H1 (cell line): Measurements from ENCODE around the gene TXLNA. TPM values are rescaled to one million over a fixed set of nuclear protein-coding genes. Genes with fewer than 3 reads are reported as not detected.

Experiments used
- CTCF ChIA-PET: fragments of 300-600 bp; sonication (Branson Sonifier 250); formaldehyde crosslinking; loops from one replicate; lab custom pipeline; 2021; ENCODE audit not compliant: partially characterized antibody; lab: Charles Lee
- POLR2A ChIA-PET: fragments of 300-600 bp; sonication (Branson Sonifier 250); formaldehyde crosslinking; loops from one replicate; lab custom pipeline; 2021; ENCODE audit warnings: inconsistent platforms; ENCODE audit not compliant: partially characterized antibody; lab: Charles Lee
- DNase-seq, 2 experiments: peaks; one replicate each; pipeline versions ENCODE4 v3.0.0 to v3.0.0-alpha.2; 2010 to 2022; ENCODE audit warnings: low spot score in 2 of 2, low read depth in 1 of 2, mixed read lengths in 1 of 2
- FAIRE-seq: peaks from 2 replicates; lab custom pipeline; 2011; peaks lifted over from hg19 to GRCh38; lab: Jason Lieb, UNC
- H2AFZ ChIP-seq: 2 replicates; pipeline ENCODE4 v1.8.1; 2012; ENCODE audit warnings: low read length, inconsistent platforms
- H2AK5ac ChIP-seq: 2 replicates; pipeline ENCODE4 v1.6.1; 2013; ENCODE audit warnings: low read depth, low read length
- H2BK120ac ChIP-seq: replicated peaks from 2 replicates; pipeline ENCODE3; 2013; ENCODE audit warnings: low read depth, low read length, inconsistent platforms
- H2BK12ac ChIP-seq: 2 replicates; pipeline ENCODE4 v1.6.1; 2013; ENCODE audit warnings: low read depth, low read length
- H2BK15ac ChIP-seq: 2 replicates; pipeline ENCODE4 v1.6.1; 2013; ENCODE audit warnings: low read length
- H2BK20ac ChIP-seq: 2 replicates; pipeline ENCODE4 v1.6.1; 2013; ENCODE audit warnings: low read length
- H2BK5ac ChIP-seq: 2 replicates; pipeline ENCODE4 v1.6.1; 2013; ENCODE audit warnings: low read depth, low read length
- H3K14ac ChIP-seq: 2 replicates; pipeline ENCODE4 v1.6.1; 2013; ENCODE audit warnings: inconsistent platforms; ENCODE audit not compliant: insufficient read length
- H3K18ac ChIP-seq: 2 replicates; pipeline ENCODE4 v1.6.1; 2013; ENCODE audit warnings: low read length; ENCODE audit errors: extremely low read depth
- H3K23ac ChIP-seq: 2 replicates; pipeline ENCODE4 v1.6.1; 2013; ENCODE audit warnings: inconsistent platforms; ENCODE audit not compliant: insufficient read length
- H3K23me2 ChIP-seq: 2 replicates; pipeline ENCODE4 v1.6.1; 2013; ENCODE audit warnings: low read depth, low read length
- H3K27ac ChIP-seq: 2 replicates; pipeline ENCODE4 v1.6.1; 2011; ENCODE audit warnings: low read depth, low read length, inconsistent platforms
- H3K27me3 ChIP-seq, 4 experiments: replicated peaks in 1 of 4; 1 replicate in 1 of 4; 2 replicates in 3 of 4; pipeline versions ENCODE4 v1.6.1 to v1.8.1; 2011 to 2013; ENCODE audit warnings: low read length in 3 of 4, mild to moderate bottlenecking in 3 of 4, inconsistent platforms in 2 of 4, mixed read lengths in 2 of 4, moderate library complexity in 1 of 4; ENCODE audit not compliant: control insufficient read depth in 3 of 4, insufficient read depth in 3 of 4; ENCODE audit errors: extremely low read depth in 1 of 4
- H3K36me3 ChIP-seq, 4 experiments: 2 replicates each; pipeline versions ENCODE4 v1.6.1 to v1.8.1; 2011 to 2013; ENCODE audit warnings: mild to moderate bottlenecking in 4 of 4, low read length in 3 of 4, moderate library complexity in 2 of 4, control low read depth in 1 of 4, inconsistent platforms in 1 of 4; ENCODE audit not compliant: insufficient read depth in 4 of 4, control insufficient read depth in 2 of 4
- H3K4ac ChIP-seq: replicated peaks from 2 replicates; pipeline ENCODE3; 2013; ENCODE audit warnings: low read length, low read depth, mixed read lengths, inconsistent platforms; ENCODE audit not compliant: insufficient read length
- H3K4me1 ChIP-seq, 4 experiments: replicated peaks in 1 of 4; 1 replicate in 1 of 4; 2 replicates in 3 of 4; pipeline versions ENCODE4 v1.6.1 to v1.8.1; 2011 to 2013; ENCODE audit warnings: low read length in 3 of 4, inconsistent platforms in 2 of 4, mixed read lengths in 1 of 4; ENCODE audit not compliant: insufficient read depth in 4 of 4, control insufficient read depth in 3 of 4
- H3K4me2 ChIP-seq, 2 experiments: 2 replicates each; pipeline versions ENCODE4 v1.6.1 to v1.8.1; 2011 to 2013; ENCODE audit warnings: low read depth in 2 of 2, low read length in 2 of 2, control low read depth in 1 of 2, inconsistent platforms in 1 of 2, mild to moderate bottlenecking in 1 of 2; ENCODE audit not compliant: insufficient read depth in 1 of 2
- H3K4me3 ChIP-seq, 4 experiments: fragments of 200-600, 300-600 bp in 1 of 4; sonication (generic), shearing (Covaris generic), sonication (Bioruptor Twin) in 1 of 4; 2 replicates each; pipeline versions ENCODE4 v1.5.1 to v1.8.1; 2011 to 2016; ENCODE audit warnings: low read length in 4 of 4, low read depth in 3 of 4, control low read depth in 2 of 4, inconsistent platforms in 2 of 4, mild to moderate bottlenecking in 2 of 4, mixed read lengths in 1 of 4, moderate library complexity in 1 of 4; ENCODE audit not compliant: insufficient read depth in 2 of 4; ENCODE audit errors: extremely low read depth in 1 of 4
- H3K56ac ChIP-seq: replicated peaks from 2 replicates; pipeline ENCODE3; 2013; ENCODE audit warnings: low read depth, mild to moderate bottlenecking, mixed read lengths, low read length, inconsistent platforms; ENCODE audit not compliant: insufficient read length
- H3K79me1 ChIP-seq: 2 replicates; pipeline ENCODE4 v1.6.1; 2013; ENCODE audit warnings: low read depth, low read length, control low read depth
- H3K79me2 ChIP-seq, 2 experiments: 2 replicates each; pipeline versions ENCODE4 v1.6.1 to v1.8.1; 2012 to 2013; ENCODE audit warnings: low read length in 2 of 2, mild to moderate bottlenecking in 2 of 2, inconsistent platforms in 1 of 2; ENCODE audit not compliant: insufficient read depth in 2 of 2, control insufficient read depth in 1 of 2
- H3K9ac ChIP-seq, 4 experiments: replicated peaks in 1 of 4; 1 replicate in 1 of 4; 2 replicates in 3 of 4; pipeline versions ENCODE4 v1.6.1 to v1.8.1; 2011 to 2013; ENCODE audit warnings: low read depth in 3 of 4, low read length in 3 of 4, control low read depth in 2 of 4, mild to moderate bottlenecking in 2 of 4, moderate library complexity in 2 of 4, inconsistent platforms in 1 of 4; ENCODE audit errors: extremely low read depth in 1 of 4
- H3K9me3 ChIP-seq, 2 experiments: 2 replicates each; pipeline versions ENCODE4 v1.6.1 to v1.8.1; 2012 to 2013; ENCODE audit warnings: mild to moderate bottlenecking in 2 of 2, moderate library complexity in 2 of 2, control low read depth in 1 of 2, inconsistent platforms in 1 of 2, low read depth in 1 of 2, low read length in 1 of 2, mixed read lengths in 1 of 2; ENCODE audit not compliant: insufficient read depth in 2 of 2
- H4K20me1 ChIP-seq, 2 experiments: replicated peaks in 1 of 2; 2 replicates each; pipeline versions ENCODE3 to v1.8.1; 2011 to 2013; ENCODE audit warnings: inconsistent platforms in 2 of 2, low read length in 2 of 2, mild to moderate bottlenecking in 1 of 2; ENCODE audit not compliant: insufficient read depth in 2 of 2, control insufficient read depth in 1 of 2
- H4K5ac ChIP-seq: 2 replicates; pipeline ENCODE4 v1.6.1; 2013; ENCODE audit warnings: low read length, low read depth, mixed read lengths, inconsistent platforms; ENCODE audit not compliant: insufficient read length
- H4K8ac ChIP-seq: 2 replicates; pipeline ENCODE4 v1.8.0; 2013; ENCODE audit warnings: mild to moderate bottlenecking, moderate library complexity, low read length, inconsistent platforms; ENCODE audit not compliant: insufficient read depth; ENCODE audit errors: extremely low read depth
- H4K91ac ChIP-seq: replicated peaks from 2 replicates; pipeline ENCODE3; 2013; ENCODE audit warnings: low read length, mixed read lengths, inconsistent platforms; ENCODE audit not compliant: insufficient read length
- ASH2L ChIP-seq: fragments of 200-600, 300-600 bp; sonication (generic); IDR thresholded peaks from one replicate; pipeline ENCODE4 v1.7.1; 2017; ENCODE audit warnings: low read length
- ATF2 ChIP-seq: IDR thresholded peaks from 2 replicates; pipeline ENCODE4 v1.6.1; 2012; ENCODE audit warnings: low read length, inconsistent platforms
- BRCA1 ChIP-seq: IDR thresholded peaks from 2 replicates; pipeline ENCODE4 v1.6.1; 2012; ENCODE audit warnings: low read depth, low read length, improper control_type of control experiment
- EP300 ChIP-seq, 2 experiments: IDR thresholded peaks; 1 replicate in 1 of 2; 2 replicates in 1 of 2; pipeline ENCODE4 v1.6.1; 2011 to 2012; ENCODE audit warnings: low read depth in 2 of 2, low read length in 2 of 2, mild to moderate bottlenecking in 2 of 2, borderline replicate concordance in 1 of 2, inconsistent platforms in 1 of 2, moderate library complexity in 1 of 2
- POLR2A ChIP-seq, 2 experiments: IDR thresholded peaks; 1 replicate in 1 of 2; 2 replicates in 1 of 2; pipeline ENCODE4 v1.6.1; 2011; ENCODE audit warnings: low read depth in 2 of 2, low read length in 2 of 2, mild to moderate bottlenecking in 2 of 2; ENCODE audit errors: control extremely low read depth in 1 of 2
- SUZ12 ChIP-seq: fragments of 200-600 bp; sonication (generic); IDR thresholded peaks from 2 replicates; pipeline ENCODE4 v1.6.1; 2012; ENCODE audit warnings: mild to moderate bottlenecking, inconsistent platforms, low read length, moderate library complexity, mixed read lengths
- YY1 ChIP-seq: IDR thresholded peaks from 2 replicates; pipeline ENCODE4 v1.6.1; 2011; ENCODE audit warnings: low read depth, mild to moderate bottlenecking, low read length
- WGBS, 2 experiments: shearing (Covaris generic) in 1 of 2; methylation state at CpG; one replicate each; pipeline versions ENCODE4 v1.1.6 to v1.1.7; 2013 to 2015; ENCODE audit warnings: low lambda C conversion rate in 2 of 2, mixed read lengths in 2 of 2, inconsistent platforms in 1 of 2, low coverage in 1 of 2, missing lambda C conversion rate in 1 of 2; ENCODE audit not compliant: insufficient replicate concordance in 2 of 2, insufficient coverage in 1 of 2, insufficient read length in 1 of 2; ENCODE audit errors: extremely low coverage in 1 of 2, missing lambda C conversion rate in 1 of 2; 5-methylcytosine and 5-hydroxymethylcytosine counted together
- polyA plus RNA-seq, 7 experiments: library from polyadenylated mRNA; depleted of rRNA in 3 of 7; stranded (reverse) in 5 of 7; unstranded in 2 of 7; fragments of >200 nt in 5 of 7; fragments of 200-250 nt in 2 of 7; gene quantifications; 1 replicate in 5 of 7; 2 replicates in 1 of 7; 4 replicates in 1 of 7; pipeline versions ENCODE4 v1.2.1 to v1.2.3, GENCODE V29; 2011 to 2013; ENCODE audit warnings: missing spikeins in 2 of 7, mixed read lengths in 2 of 7
- total RNA-seq: library from RNA; stranded (reverse); fragmentation: NEBNext Ultra II Directional; extraction: Animal tissue kit (Norgen Biotek cat#: 25700); gene quantifications from 2 replicates; pipeline ENCODE4 v1.2.1, GENCODE V29; 2021

Gene TXLNA
- total and polyA plus RNA-seq, 2 of the 8 experiments (the other 6 are each of a cell fraction or from before 2014, with no cell fraction given): 31.3 to 46.9 TPM

GRCh38 chr1:32204943-32205361 is 25.5 kb downstream of the TXLNA start:
- no peak for FAIRE-seq
- WGBS, 2 experiments: 38% methylated on average over 26 of the region's 26 CpGs; no CpG with 5 or more reads in 1 of the 2 experiments

More at GRCh38 chr1:32204943-32205361, 25.5 kb downstream of the TXLNA start:
- no peak overlapping the region for H2BK120ac ChIP-seq
- H3K27me3 ChIP-seq: peaks cover 0 to 4% (median 2%) of the 10 kb centered on the region in 4 experiments; a peak in 3 of 7 replicates
- H3K27ac ChIP-seq: no peak overlapping the region
- peak overlapping the region; percentile 19; the same call in 1 of the 2 replicates for H2BK5ac ChIP-seq
- peak overlapping the region; percentile 26 for H4K5ac ChIP-seq
- H3K56ac ChIP-seq: no peak overlapping the region
- CTCF ChIA-PET: interaction anchor here (1.6 to 4.5 kb wide), 3 partner anchors 11 to 158 kb away, joined by 3 to 25 read pairs (median 4); no protein-coding TSS in a partner anchor
- H3K4me3 ChIP-seq: peak overlapping the region; percentile 64 to 86 (median 80)
- DNase-seq: peak in 1 of 2 experiments; percentile 61
- POLR2A ChIA-PET: interaction anchor here (0.7 to 21.3 kb wide), 18 partner anchors 7 to 189 kb away, joined by 3 to 332 read pairs (median 4); partner anchors contain the start of genes BSDC1, CCDC28B, KPNA6 and MARCKSL1
- no peak overlapping the region for H2AK5ac ChIP-seq
- peak overlapping the region; percentile 43; the same call in 1 of the 2 replicates for H4K8ac ChIP-seq
- no peak overlapping the region for H2BK12ac ChIP-seq
- peak overlapping the region; percentile 73 to 96 for H3K4me2 ChIP-seq
- TF ChIP-seq EP300 (IDR thresholded peaks at IDR 0.05; ENCODE audit: borderline replicate concordance in 1 of 2, low read depth in 2 of 2, low read length in 2 of 2) (no peak), ATF2 (no peak), YY1 (no peak), POLR2A (IDR thresholded peaks at IDR 0.05; ENCODE audit: control extremely low read depth in 1 of 2, low read depth in 2 of 2, low read length in 2 of 2) (no peak), BRCA1 (no peak), SUZ12 (no peak), ASH2L (no peak)
- peak overlapping the region in 2 of 4 experiments; percentile 45 to 48; a peak in 4 of 7 replicates for H3K9ac ChIP-seq
- no peaks in the 10 kb centered on the region for H3K9me3 ChIP-seq
- peaks cover 15% of the 10 kb centered on the region; the same call in 1 of the 2 replicates for H3K23me2 ChIP-seq
- H3K23ac ChIP-seq: no peak overlapping the region
- H3K14ac ChIP-seq: no peak overlapping the region
- H2AFZ ChIP-seq: no peak overlapping the region
- no peak overlapping the region for H2BK15ac ChIP-seq
- H4K91ac ChIP-seq: peak overlapping the region; percentile 40
- H3K79me1 ChIP-seq: peaks cover 2% of the 10 kb centered on the region; the same call in 1 of the 2 replicates
- peaks cover 0 to 2% of the 10 kb centered on the region in 2 experiments for H4K20me1 ChIP-seq
- no peaks in the 10 kb centered on the region for H3K79me2 ChIP-seq
- H3K18ac ChIP-seq: no peak overlapping the region
- peaks cover 0 to 23% (median 11%) of the 10 kb centered on the region in 4 experiments; a peak in 6 of 7 replicates for H3K4me1 ChIP-seq
- no peaks in the 10 kb centered on the region; a peak in 1 of 8 replicates for H3K36me3 ChIP-seq
- no peak overlapping the region for H3K4ac ChIP-seq
- no peak overlapping the region for H2BK20ac ChIP-seq
